Activated CD4-positive, alpha-beta T cell treated with anti-CD3 and anti-CD28 coated beads, Interleukin-2, amount 50 U/mL, for 1 hour (primary cell): ENCODE data around the gene KRTAP10-10.
"Not testable (repeated sequence)": the region's sequence is repeated elsewhere in the genome, so short reads cannot be mapped to it uniquely, and the experiment has no call there.

Experiments
- DNase-seq: peaks from one replicate; pipeline ENCODE4 v3.0.0-alpha.2; 2020

The KRTAP10-10 gene

GRCh38 chr21:44653656-44654575 lies 16.8 kb downstream of the KRTAP10-10 start:
- peak; percentile 67 for DNase-seq

DNA sequence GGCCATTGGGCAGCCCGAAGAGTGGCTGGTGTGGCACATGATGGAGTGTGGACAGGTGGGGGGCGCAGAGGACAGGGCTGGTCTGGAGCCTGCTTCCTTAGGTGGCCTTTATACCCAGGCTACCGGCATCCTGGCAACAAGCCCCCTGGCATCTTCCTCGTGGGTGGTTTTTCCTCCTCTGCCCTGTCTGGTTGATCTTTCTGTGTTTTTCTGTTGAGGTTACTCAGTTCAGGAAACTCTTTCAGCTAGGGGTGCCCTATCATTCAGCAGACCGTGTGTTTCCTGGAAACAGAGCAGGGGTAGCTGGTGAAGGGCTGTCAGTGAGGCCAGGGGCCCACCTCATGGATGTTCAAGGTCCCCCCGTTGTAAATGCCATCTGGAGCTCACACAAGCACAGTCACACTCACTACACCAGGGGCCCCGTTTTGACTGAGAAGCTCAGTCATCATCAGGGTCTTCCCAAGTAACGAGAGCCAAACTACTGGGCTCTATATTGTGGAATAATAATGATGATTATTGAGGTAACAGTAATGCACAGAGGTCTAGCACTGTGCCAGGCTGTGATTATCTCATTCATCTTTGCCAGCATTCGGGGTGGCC lies 17.5 kb downstream of the KRTAP10-10 start, which contains the start of gene KRTAP12-4:
Gene KRTAP12-4 (minus strand): TSS at position 84 of the 600 bp plus-strand sequence. CDS start 45 bp downstream, at position 39.
- DNase-seq, result no peak

- no peak for DNase-seq
Measured at GRCh38 chr21:44656868-44657267, 19.7 kb downstream of the KRTAP10-10 start.

DNA sequence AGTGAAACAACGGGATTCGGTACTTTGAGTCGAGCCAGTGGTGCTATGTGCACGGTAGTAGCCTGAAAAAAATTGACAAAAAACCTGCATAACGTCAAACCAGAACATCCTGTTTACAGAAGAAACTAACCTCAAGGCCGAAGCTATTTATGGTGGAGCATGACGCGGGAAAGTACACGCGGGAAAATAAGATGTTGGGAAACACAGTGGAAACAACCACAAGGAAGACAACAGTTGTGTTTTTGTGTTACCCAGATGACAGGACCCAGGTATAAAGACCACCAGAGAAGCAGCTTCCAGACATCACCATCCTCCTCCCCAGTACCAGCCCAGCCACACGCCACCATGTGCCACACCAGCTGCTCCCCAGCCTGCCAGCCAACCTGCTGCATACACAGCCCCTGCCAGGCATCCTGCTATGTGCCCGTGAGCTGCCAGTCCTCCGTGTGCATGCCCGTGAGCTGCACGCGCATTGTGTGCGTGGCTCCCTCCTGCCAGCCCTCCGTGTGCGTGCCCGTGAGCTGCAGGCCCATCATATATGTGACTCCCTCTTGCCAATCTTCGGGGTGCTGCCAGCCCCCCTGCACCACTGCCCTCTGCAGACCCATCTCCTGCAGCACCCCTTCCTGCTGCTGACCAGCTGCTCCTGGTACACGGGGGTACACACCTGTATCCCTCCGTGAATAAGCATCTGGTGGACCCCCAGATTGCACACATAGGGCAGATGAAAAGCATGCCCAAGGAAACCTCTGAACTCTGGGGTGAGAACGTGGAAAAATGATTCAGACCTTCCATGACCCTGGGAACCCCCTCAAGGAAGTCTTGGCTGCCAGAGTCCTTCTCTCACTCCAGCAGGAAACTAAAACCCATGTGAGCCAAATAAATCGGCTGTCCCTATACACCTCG lies 20.7 kb downstream of the KRTAP10-10 start, which contains the start of gene KRTAP12-3:
Gene KRTAP12-3 (plus strand): TSS at position 298 of the 906 bp plus-strand sequence. CDS start 48 bp downstream, at position 346.
- DNase-seq, result peak; percentile 64

DNA sequence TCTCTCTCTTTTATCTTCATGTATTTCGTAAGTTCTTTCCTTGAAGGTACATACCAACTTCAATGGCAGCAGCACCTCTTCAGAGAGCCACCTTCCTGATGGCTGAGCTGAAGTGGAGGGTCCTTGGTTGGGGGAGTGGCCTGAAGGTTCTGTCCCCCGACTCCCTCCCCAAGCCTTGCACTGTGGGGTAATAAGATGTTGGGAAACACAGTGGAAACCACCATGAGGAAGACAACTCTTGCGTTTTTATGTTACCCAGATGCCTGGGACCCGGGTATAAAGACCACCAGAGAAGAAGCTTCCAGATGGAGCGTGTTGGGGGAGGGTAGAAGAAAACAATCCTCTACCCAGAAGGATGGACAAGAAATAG lies 21.4 kb downstream of the KRTAP10-10 start:
- no peak for DNase-seq

GRCh38 chr21:44658913-44659595 lies 21.9 kb downstream of the KRTAP10-10 start:
- DNase-seq, result no peak

- DNase-seq, result not testable (repeated sequence)
Measured at GRCh38 chr21:44661567-44661966, 24.4 kb downstream of the KRTAP10-10 start.

DNA sequence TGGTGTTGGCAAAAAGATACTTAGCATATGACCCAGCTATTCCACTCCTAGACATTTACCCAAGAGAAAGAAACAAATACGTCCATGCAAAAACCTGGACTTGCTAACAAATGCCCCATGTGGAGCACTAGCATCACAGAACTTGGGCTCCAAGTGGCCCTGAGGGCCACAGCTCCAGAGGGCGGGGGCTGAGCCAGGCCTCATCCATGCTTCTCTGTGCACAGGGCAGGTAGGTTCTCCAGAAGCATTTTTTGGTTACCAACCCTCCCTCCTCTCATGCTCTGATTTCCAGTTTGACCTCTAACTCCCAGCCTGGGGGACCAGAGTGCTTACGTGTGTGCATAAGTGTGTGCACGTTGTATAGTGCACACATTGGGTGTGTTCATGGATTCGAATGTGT lies 27.5 kb downstream of the KRTAP10-10 start:
- no peak for DNase-seq

- no peak for DNase-seq
Measured at GRCh38 chr21:44666401-44667320, 29.5 kb downstream of the KRTAP10-10 start, which contains the start of gene KRTAP12-2. KRTAP12-2 (minus strand) TSS chr21:44666927; CDS start chr21:44666886, 41 bp downstream.

DNA sequence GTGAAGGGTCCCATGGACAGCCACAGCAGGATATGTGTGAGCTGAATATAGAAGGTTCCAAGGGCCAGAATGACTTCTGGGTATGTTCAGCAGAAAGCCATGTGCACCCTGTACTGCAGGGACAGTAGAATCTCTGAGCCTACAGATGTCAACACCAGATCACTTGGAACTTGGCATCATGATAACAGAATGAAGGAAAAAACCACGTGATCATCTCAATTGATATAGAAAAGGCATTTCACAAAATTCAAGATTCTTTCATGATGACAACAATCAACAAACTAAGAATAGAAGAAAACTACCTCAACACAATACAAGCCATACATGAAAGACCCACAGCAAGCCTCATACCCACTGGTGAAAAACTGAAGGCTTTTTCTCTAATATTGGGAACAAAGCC lies 30.5 kb downstream of the KRTAP10-10 start:
- DNase-seq, result no peak

DNA sequence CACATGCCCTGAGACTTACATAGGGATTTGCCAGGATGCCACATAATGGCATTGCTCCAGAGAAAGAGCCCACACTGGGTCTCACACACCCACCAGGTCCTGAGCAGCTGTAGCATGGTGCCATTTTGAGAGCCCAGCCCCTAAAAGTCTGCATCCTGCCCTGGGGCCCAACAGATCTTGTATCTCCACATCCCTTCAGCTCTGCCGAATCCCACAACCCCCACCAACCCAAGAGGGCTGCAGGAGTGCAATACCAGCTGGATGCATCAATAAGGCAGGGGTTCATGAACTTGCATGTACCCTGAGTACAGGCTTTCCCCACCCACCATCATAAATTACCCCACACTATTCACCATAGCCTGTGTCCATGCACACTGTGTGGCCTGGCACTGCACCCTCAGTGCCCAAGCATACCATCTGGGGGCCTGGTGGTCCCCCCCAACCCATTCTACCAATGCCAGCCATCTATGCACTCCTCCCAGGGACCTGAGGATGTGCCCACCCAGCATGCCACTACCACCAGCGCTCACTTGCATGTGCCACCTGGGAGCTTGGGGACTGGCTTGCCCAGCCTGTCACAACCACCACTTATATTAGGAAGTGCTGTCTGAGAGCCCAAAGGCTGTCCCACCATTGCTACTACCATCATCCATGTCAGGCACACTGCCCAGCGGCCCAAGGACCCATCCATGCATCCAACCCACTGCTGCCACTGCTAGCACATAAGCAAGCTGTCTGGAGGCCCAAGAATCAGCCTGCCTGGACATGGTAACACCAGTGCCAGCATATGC lies 33.7 kb downstream of the KRTAP10-10 start:
- no peak for DNase-seq

- DNase-seq, result no peak
Measured at GRCh38 chr21:44671911-44672310, 34.8 kb downstream of the KRTAP10-10 start.

DNA sequence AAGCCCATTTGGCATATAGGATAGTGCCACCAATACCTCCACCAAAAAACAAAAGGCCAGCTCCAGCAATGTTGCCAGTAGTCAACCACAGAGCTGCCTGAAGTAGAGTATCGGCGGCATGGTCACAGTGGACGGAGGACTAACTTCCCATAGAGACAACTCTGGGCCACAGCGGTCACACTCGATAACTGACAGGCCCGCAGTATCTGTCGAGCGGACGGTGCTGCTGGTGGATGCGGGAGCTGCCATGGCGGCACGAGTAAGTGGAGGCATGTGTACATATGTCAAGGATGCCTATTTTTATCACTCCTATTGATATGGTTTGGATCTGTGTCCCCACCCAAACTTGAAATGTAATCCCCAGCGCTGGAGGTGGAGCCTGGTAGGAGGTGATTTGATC lies 40.7 kb downstream of the KRTAP10-10 start:
- DNase-seq, result no peak

DNA sequence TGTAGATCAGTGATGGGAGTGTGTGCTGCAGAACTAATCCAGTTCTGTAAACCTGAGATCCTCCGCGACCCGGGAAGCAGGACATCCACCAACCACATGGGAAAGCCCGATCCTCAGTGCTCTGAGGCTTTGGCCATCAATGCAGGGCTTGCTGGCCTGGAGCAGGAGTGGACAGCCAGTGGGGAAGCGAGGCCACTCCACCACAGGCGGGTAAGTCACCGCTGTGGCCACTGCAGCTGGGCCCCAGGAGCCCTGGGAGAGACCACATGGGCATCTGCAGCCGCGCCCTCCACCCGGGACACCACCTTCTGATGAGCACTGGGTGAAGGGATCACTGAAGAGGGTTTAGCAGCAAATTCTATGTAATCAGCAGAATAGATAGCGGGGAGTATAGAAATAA lies 44.0 kb downstream of the KRTAP10-10 start:
- no peak for DNase-seq

- DNase-seq, result no peak
Measured at GRCh38 chr21:44681861-44682579, 44.9 kb downstream of the KRTAP10-10 start, which contains the start of gene KRTAP12-1. KRTAP12-1 (minus strand) TSS chr21:44682163; CDS start chr21:44682123, 40 bp downstream.

DNA sequence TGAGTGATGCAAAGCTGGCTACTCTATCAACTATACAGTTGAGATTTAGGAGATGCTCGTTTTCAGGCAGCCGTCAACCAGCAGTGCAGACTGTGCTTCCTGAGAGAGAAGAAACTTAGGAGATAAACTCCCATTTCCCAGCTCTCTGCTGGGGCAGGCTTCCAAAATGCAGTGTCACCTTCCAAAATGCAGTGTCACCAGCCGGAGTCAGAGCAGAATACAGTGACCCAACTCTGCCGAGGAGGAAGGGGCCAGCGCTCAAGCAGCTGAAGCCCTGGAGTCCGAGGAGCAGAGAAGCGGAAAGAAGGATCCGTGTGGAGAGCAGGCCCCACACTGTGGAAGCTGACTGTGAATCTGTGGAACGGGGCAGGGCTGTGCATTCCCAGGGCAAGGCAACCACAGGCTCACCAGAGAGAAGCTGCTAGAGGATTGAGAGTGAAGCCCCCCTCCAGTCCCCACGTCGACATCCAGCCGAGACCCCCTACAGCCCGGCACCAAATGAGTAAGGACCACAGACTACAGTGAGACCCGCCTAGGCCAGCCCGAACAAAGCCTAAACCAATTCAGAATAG lies 45.5 kb downstream of the KRTAP10-10 start:
- DNase-seq, result no peak

DNA sequence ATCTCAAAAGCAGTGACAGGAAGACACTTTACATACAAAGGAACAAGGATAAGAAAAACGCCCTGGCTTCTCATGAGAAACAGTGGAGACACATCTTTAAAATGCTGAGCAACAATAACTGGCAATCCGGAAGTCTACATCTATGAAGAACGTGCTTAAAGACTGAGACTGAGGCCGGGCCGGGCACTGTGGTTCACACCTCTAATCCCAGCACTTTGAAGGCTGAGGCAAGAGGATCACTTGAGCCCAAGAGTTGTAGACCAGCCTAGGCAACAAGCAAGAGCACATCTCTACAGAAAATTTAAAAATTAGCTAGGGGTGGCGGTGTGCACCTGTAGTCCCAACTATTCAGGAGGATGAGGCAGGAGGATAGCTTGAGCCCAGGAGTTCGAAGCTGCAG lies 46.9 kb downstream of the KRTAP10-10 start:
- no peak for DNase-seq

GRCh38 chr21:44684483-44684882 lies 47.3 kb downstream of the KRTAP10-10 start:
- DNase-seq, result no peak

GRCh38 chr21:44685050-44685449 lies 47.9 kb downstream of the KRTAP10-10 start:
- not testable (repeated sequence) for DNase-seq
